Suppressor macrophage treated with lipopolysaccharide for 1 hour (primary cell): ENCODE data around the gene TNNI3K.

Experiments used
- DNase-seq, 3 donors: peaks; one replicate each; pipeline ENCODE4 v3.0.0-alpha.2; 2020 to 2022

Gene TNNI3K

GRCh38 chr1:74316302-74316701 lies 81.1 kb downstream of the TNNI3K start:
- no peak for DNase-seq

GRCh38 chr1:74317663-74318062 lies 82.5 kb downstream of the TNNI3K start:
- no peak for DNase-seq

DNA sequence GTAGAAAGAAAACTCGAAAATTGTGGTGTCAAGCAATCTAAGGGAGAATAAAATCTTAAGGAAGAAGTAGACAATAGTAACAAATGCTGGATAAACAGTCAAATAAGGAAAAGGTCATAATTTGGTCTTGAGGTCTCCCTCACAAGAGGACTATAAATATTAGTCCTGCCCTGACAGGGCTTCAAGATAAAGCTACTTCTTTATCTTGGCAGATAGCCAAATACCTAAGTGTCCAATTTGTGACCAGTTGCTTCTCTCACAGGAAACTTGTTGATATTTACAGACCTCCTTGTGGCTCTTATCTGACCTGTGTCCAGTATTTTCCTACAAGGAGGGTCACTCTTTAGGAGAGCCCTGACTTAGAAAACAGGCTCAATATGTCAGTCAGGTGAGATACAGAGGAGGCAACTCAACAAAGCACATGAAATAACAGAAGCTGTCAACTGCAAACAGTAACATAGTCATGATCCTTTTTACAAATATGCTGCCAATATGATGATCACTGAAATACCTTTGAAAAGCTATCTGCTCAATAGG lies 88.8 kb downstream of the TNNI3K start:
- DNase-seq = no peak

DNA sequence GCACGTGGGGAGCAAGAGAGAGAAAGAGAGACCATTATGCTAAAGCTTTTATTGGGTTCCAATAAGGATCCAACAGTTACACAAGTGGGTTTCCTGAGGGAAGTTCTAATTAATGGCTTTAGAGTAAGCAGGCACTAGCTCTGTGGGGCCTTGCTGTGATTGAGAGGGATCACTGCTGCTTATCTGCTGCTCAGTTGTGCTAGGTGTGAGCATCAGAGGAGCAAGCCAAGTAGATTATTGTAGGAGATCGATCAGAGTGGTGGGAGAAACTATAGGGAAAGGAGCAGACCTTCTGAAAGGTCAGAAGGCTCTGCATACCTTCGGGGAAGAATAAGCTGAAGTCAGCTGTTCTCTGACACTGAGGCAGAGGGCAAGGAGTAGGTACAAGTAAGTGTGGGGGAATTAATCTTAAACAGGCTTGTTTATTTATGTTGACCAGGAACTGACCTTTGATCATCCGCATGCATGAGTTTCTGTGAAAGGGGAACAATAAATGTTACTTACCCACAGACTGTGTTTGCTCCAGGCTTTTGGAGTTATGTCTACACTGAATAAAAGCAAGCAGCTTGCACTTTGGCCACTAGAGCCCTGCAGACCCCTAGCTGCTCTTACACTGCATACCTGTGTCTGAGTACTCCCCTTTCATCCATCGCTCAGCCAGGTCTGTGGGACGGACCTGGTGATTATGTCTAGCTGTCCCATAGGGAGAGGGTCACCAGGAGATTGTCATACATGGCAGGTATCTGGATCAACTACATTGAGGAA lies 89.7 kb downstream of the TNNI3K start:
- DNase-seq = no peak

GRCh38 chr1:74328851-74329250 lies 93.7 kb downstream of the TNNI3K start:
- DNase-seq = no peak

GRCh38 chr1:74333244-74333643 lies 98.1 kb downstream of the TNNI3K start:
- DNase-seq = no peak

DNA sequence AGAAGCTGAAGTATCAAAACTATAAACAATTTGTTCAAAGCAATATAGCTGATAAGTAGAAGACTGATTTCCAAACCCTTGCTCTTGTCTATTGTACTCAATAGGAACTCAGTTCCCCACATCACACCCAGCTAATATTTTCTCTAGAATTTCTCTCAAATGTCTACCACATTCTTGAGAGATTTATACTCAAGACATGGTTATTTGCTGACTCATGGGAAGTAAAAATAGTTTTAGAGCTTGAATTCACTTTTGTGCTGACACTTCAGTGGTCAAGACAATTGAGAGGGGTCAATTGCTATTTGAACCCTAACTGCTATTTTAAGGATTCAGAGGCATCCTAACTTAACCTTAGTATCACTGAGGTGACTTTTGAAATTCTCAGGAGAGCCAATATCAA lies 99.0 kb downstream of the TNNI3K start:
- DNase-seq = no peak

GRCh38 chr1:74340656-74341055 lies 105.5 kb downstream of the TNNI3K start:
- DNase-seq = no peak

DNA sequence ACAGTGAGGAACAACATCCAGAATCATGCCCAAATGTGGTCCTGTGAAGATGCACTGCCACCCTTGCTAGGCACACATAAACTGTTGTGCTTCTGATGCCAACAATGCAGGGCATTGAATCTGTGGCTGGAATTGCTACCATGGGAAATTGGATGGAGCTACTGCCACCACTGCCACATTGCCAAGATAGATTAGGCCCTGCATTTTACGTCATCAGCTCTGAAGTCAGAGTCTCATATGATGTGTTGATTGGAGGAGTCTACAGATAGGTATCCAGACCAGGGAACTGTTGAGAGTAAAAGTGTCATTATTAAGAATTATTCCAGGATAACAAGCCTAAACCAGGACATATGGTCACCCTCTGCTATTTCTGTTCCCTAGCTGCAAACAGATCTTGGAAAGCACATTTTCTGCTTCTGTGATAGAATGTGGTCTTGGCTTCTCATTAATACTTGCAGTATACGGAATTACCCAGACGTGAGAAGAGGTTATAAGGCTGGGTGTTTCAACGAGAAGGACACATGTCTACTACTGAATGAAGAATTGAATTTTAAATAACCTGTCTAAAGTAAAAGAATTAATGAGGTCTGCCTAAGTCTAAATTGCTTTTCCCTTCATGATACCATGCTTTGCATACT lies 106.6 kb downstream of the TNNI3K start:
- no peak for DNase-seq

DNA sequence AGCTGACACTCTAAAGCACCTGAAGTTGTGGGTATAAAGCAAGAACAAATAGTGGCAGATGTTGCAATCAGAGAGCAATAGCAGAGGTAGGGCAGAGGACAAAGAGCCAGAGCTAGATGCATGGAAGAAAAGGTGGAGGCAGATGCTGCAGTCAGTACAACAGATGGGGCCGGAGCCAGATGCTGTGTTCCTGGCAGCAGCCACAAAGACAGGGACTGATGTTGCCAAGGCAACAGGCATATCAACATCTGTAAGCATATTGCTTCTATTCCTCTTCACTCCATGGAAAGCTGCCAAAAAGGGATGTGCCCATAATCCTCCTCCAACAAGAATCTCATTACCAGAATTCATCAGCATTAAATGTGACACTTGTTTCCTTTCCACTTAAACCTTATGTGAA lies 108.0 kb downstream of the TNNI3K start:
- no peak for DNase-seq

GRCh38 chr1:74344387-74344786 lies 109.2 kb downstream of the TNNI3K start:
- no peak for DNase-seq

GRCh38 chr1:74356493-74356892 lies 121.3 kb downstream of the TNNI3K start:
- no peak for DNase-seq

DNA sequence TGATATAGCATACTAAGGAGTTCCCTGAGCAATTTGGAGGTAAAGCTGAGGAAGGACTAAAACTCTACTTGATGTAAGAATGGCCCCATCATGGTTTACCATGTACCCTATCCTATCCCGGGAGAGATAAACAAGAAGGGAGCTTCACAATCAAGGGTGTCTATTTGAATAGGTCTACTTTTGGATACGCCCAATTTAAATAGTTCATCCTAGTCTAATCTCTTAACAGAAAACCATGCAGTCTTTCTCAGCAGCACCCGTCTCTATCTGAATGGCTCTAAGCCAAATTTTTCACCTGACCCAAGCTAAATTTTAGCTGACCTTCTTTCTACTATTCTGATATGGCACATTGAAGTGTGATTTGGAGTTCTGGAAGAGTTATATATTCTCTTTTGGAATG lies 122.0 kb downstream of the TNNI3K start:
- DNase-seq = no peak

DNA sequence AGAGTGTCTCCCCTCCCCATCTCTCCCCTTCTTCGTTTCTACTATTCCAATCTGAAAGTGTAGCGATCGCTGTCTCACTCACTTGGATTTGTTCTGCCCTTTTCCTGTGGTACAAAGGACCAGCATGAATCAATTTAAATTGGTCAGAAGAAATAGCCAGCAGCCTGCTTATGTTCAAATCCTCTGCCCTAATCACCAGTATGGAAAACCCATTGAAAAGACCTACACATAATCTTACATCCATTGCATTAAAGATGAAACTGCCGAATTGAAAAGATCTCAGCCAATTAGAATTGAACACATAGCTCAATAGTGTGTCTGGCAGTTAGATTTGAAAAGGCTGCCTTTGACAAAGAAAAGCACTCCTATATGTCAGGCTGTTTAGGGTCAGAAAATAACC lies 122.6 kb downstream of the TNNI3K start:
- DNase-seq = no peak

DNA sequence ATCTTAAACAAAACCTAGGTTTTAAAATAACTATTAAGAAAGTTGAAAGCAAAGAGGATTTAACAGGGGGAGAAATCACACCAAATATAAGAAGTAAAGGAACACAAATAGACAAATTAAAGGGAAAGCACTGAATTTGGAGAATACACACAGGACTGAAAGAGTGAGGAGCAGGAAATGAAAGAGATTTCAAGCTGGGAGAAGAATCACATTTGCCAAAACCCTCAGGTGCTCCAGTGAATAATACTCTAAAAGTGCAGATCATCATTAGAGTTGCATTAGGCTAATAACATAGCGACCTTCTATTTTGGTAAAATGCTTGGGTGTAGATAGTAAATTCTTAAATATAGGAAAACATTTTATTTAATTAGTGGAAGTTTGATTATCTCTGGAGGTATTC lies 127.5 kb downstream of the TNNI3K start:
- DNase-seq = no peak

- DNase-seq = no peak
Observed at GRCh38 chr1:74363220-74363619, 128.0 kb downstream of the TNNI3K start.

DNA sequence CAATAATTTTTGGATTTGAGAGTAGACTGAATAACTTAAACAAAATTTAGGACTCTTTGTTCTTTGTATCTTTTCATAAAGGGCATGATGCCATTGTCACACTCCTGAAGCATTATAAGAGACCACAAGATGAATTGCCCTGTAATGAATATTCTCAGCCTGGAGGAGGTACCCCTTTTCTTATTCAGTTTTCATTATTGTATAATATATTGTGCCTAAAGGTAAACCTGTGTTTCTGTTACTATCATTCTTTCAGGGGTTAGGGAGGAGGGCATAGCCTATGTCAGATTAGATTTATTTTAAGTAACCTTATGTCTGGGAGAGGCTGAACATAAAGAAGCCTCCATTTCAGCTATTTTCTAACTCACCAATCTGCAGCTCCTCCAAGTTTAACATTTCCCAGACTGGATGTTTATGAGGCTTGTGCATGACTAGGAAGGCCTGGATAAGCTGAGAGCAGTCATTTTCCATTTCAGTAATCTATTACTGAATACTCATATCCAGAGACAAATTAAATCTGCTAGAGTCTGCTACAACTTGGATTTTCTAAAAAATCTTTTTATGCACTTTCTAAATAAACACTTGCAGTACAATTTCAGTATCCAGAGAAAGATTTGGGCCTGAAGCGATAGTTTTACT lies 132.1 kb downstream of the TNNI3K start:
- no peak for DNase-seq

- DNase-seq = no peak
Observed at GRCh38 chr1:74368335-74368734, 133.1 kb downstream of the TNNI3K start.

- no peak for DNase-seq
Observed at GRCh38 chr1:74375376-74375775, 140.2 kb downstream of the TNNI3K start.

DNA sequence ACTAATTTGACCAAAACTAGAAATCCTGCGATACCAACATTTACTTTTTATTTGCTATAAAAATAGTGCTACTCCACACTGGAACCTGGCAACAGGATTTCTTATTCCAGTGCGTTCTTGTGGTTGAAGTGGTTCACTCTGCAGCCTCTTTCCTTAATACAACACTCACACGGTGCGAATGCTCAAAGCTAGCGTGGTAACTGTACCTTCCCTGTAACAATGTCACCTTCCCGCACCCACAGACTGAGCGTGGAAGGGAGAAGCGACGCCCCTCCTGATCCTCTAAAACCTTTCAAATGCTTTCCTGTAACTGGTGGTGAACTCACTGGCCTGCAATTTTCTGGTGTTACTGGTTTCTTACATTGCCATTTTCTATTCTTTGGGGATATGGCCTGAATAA lies 145.1 kb downstream of the TNNI3K start:
- DNase-seq = no peak

GRCh38 chr1:74388855-74389254 lies 153.7 kb downstream of the TNNI3K start:
- no peak for DNase-seq

DNA sequence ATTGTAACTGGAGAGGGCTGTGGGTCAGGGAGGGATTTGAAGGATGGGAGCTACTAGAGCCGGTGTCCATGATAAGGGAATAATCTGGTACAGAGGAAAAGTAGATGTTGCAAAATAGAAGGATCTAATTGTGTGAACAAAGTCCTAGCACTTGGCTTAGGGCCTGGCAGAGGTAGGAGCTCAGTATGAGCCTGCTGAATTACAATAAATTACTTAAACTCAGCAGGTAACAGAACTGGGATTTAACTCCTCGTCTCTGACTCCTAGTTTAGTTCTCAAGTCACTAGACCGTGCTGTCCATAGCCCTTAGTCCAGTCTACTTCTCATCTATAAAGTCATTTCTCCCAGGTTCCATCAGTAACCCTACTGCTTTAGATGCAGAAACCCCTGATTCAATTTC lies 157.0 kb downstream of the TNNI3K start:
- no peak for DNase-seq

GRCh38 chr1:74392840-74393239 lies 157.7 kb downstream of the TNNI3K start:
- DNase-seq = no peak

GRCh38 chr1:74395571-74395970 lies 160.4 kb downstream of the TNNI3K start:
- no peak for DNase-seq
